C4-2B (cell line): ENCODE measurements around the gene TCAIM.

Experiments used
- ZFX ChIP-seq: fragments of 450-650 bp; IDR thresholded peaks from 2 replicates; pipeline ENCODE4 v1.6.1; 2017
- TF ChIP-seq, protein P1 (sequence below): fragments of 450-650 bp; conservative IDR thresholded peaks from 2 replicates; pipeline ENCODE4 v1.5.1; 2017; ENCODE audit warnings: mild to moderate bottlenecking

DNA sequence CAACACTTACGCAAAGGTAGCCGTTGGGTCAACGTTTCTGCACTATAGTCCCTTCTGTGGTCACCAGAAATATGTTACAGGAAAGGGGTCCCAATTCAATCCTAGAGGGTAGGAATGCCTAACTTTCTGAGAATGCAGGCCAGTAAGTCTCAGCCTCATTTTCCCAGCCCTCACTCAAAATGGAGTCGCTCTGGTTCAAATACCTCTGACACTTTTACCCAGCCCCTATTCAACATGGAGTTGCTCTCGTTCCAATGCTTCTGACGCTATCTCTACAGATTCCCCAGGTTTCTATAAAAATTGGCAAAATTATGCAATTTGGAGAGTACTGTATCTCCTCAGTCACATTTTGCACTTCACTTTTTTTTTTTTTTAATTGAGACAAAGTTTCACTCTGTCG is 99.2 kb downstream of the TCAIM start:
- TF ChIP-seq, protein P1, sequence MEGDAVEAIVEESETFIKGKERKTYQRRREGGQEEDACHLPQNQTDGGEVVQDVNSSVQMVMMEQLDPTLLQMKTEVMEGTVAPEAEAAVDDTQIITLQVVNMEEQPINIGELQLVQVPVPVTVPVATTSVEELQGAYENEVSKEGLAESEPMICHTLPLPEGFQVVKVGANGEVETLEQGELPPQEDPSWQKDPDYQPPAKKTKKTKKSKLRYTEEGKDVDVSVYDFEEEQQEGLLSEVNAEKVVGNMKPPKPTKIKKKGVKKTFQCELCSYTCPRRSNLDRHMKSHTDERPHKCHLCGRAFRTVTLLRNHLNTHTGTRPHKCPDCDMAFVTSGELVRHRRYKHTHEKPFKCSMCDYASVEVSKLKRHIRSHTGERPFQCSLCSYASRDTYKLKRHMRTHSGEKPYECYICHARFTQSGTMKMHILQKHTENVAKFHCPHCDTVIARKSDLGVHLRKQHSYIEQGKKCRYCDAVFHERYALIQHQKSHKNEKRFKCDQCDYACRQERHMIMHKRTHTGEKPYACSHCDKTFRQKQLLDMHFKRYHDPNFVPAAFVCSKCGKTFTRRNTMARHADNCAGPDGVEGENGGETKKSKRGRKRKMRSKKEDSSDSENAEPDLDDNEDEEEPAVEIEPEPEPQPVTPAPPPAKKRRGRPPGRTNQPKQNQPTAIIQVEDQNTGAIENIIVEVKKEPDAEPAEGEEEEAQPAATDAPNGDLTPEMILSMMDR = no peak
- TF ChIP-seq ZFX = no peak
